ENCODE data around the gene CDK4. TPM values are rescaled to one million over a fixed set of nuclear protein-coding genes. Genes with fewer than 3 reads are reported as not detected.

The CDK4 gene
- total RNA-seq, 1 experiment from 2014 or later = 218 TPM

GRCh38 chr12:57741413-57741789 is 10.7 kb downstream of the CDK4 start:
- peaks cover 13% of the 10 kb centered on the region for H3K23me2 ChIP-seq (ENCODE audit: insufficient read length, low read depth, low read length, poor library complexity, severe bottlenecking)
- peaks cover 66% of the 10 kb centered on the region for H3K27me3 Mint-ChIP-seq (ENCODE audit: low read depth)
- no peak overlapping the region for H3K56ac ChIP-seq (ENCODE audit: insufficient read length, low read depth, low read length)
- no peak overlapping the region for H3K9ac ChIP-seq (ENCODE audit: extremely low read depth, insufficient read length, low read length)
- no peak overlapping the region for H2AFZ ChIP-seq (ENCODE audit: low read length)
- H3K4me3 Mint-ChIP-seq = 0 out of 5 replicates have a peak overlapping the region, but pooled peaks of 1 of the 2 experiments have one; percentile 13
- H2BK12ac ChIP-seq (ENCODE audit: insufficient read length, low read depth, low read length) = no peak overlapping the region
- H4K20me1 ChIP-seq (ENCODE audit: control insufficient read depth, insufficient read depth, insufficient read length) = no peaks in the 10 kb centered on the region
- no peak overlapping the region for H2BK15ac ChIP-seq (ENCODE audit: low read depth, low read length)
- no peak overlapping the region for H4K8ac ChIP-seq (replicated peaks; ENCODE audit: insufficient read length, low read depth, low read length)
- no CpG with 5 or more reads among the region's 1 CpG for WGBS (ENCODE audit: extremely low coverage, insufficient read length, low lambda C conversion rate)
- H2BK20ac ChIP-seq (ENCODE audit: low read depth, low read length, poor library complexity, severe bottlenecking) = no peak overlapping the region
- H3K36me3 Mint-ChIP-seq (ENCODE audit: insufficient read depth in 1 of 3, low read depth in 3 of 3) = peaks cover 0 to 10% (median 4%) of the 10 kb centered on the region in 3 experiments; a peak in 6 of 7 replicates
- peaks cover 29 to 30% of the 10 kb centered on the region in 2 experiments for H3K4me1 Mint-ChIP-seq
- H3K4me1 ChIP-seq (ENCODE audit: insufficient read depth, low read length) = peaks cover 2% of the 10 kb centered on the region; the same call in 1 of the 2 replicates
- no peak overlapping the region for H3K27ac ChIP-seq (ENCODE audit: insufficient read length, low read depth, low read length)
- H3K79me2 ChIP-seq (ENCODE audit: insufficient read depth, low read length) = no peaks in the 10 kb centered on the region
- peaks cover 42% of the 10 kb centered on the region for H3K27me3 ChIP-seq (ENCODE audit: insufficient read depth, low read length)
- no peak overlapping the region for H2BK120ac ChIP-seq (ENCODE audit: low read depth, low read length, poor library complexity, severe bottlenecking)
- no peak overlapping the region for H4K5ac ChIP-seq (ENCODE audit: insufficient read length, low read depth, low read length)
- no peaks in the 10 kb centered on the region; a peak in 1 of 5 replicates for H3K9me3 Mint-ChIP-seq
- no peak for TF ChIP-seq CTCF (conservative IDR thresholded peaks at IDR 0.05)
- H3K9me3 ChIP-seq (ENCODE audit: control insufficient read depth, low read depth, low read length) = no peaks in the 10 kb centered on the region
- no peak overlapping the region for H2BK5ac ChIP-seq (ENCODE audit: insufficient read length, low read length)
- no peak overlapping the region for H4K91ac ChIP-seq (ENCODE audit: insufficient read length, low read depth, low read length)
- H3K4me2 ChIP-seq (ENCODE audit: insufficient read depth, insufficient read length, low read length) = no peak overlapping the region
- no peak overlapping the region for H2AK5ac ChIP-seq (ENCODE audit: insufficient read length, low read length)
- H3T11ph ChIP-seq (ENCODE audit: low read length) = no peak overlapping the region
- H3K23ac ChIP-seq (ENCODE audit: insufficient read length, low read depth, low read length) = no peak overlapping the region
- H3K79me1 ChIP-seq (ENCODE audit: insufficient read depth, low read depth, low read length, poor library complexity, severe bottlenecking) = no peaks in the 10 kb centered on the region
- DNase-seq = no peak
- no peak overlapping the region for H3K14ac ChIP-seq (ENCODE audit: insufficient read depth, low read length)
- H3K18ac ChIP-seq (ENCODE audit: insufficient read length, low read depth, low read length) = no peak overlapping the region
- H3K27ac Mint-ChIP-seq = peak overlapping the region in 1 of 3 experiments; percentile 12; a peak in 1 of 7 replicates
- H3K4ac ChIP-seq (ENCODE audit: low read depth, low read length) = no peak overlapping the region

Measured in H9 (cell line).